ENCODE results near the gene CDNF.

DNA sequence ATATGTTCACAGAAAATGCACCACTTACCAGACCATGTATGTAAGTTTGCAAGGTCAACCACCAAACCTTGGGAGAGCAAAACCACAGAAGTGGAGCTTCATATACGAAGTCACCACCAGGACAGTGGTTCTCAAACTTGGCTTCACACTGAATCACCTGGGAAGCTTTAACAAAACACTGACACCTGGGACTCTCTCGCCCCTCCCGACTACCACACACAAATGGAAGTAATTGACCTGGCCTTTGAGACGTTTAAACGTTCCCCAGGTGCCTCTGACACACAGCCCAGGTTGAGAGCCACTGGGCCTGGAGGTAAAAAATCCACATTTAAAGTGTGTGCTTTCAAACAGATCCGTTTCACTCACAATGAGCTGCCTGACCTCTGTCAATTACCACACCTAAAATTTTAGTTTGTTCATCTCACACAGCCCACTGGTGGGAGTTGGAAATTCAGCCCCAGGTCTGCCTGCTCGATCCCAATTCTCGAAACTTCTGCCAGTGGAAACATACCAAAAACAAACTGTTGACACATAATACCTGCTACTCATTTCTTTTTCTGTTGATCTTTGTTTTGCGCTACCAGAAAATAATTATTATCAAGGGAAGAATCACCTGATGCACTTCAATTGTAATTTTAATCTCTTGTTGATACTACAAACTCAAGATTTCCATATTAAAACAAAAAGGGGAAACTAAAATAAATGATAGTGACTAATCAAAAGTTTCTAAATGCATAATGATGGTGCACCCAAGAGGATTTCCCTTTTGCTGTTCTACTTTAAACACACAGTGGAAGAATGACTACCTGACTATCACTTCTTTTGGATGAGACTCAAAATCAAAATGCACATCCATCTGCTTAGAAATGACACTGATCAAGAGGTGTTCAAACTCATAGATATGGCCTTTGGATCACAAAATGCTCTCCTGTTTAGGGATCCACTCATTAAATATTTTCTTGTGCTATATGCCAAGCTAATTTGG lies 26.6 kb downstream of the CDNF start:
- TF ChIP-seq, protein P1, sequence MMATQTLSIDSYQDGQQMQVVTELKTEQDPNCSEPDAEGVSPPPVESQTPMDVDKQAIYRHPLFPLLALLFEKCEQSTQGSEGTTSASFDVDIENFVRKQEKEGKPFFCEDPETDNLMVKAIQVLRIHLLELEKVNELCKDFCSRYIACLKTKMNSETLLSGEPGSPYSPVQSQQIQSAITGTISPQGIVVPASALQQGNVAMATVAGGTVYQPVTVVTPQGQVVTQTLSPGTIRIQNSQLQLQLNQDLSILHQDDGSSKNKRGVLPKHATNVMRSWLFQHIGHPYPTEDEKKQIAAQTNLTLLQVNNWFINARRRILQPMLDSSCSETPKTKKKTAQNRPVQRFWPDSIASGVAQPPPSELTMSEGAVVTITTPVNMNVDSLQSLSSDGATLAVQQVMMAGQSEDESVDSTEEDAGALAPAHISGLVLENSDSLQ (IDR thresholded peaks at IDR 0.05): no peak
- TF ChIP-seq ZNF384 (IDR thresholded peaks at IDR 0.05) (no peak), SP1 (IDR thresholded peaks at IDR 0.05) (no peak), ELF4 (IDR thresholded peaks at IDR 0.05) (no peak), BHLHE40 (IDR thresholded peaks at IDR 0.05; ENCODE audit: borderline replicate concordance) (no peak), SUZ12 (IDR thresholded peaks at IDR 0.05) (no peak), L3MBTL2 (conservative IDR thresholded peaks at IDR 0.05) (no peak), FOXK2 (IDR thresholded peaks at IDR 0.05) (no peak), LEF1 (IDR thresholded peaks at IDR 0.05; ENCODE audit: borderline replicate concordance) (no peak), CTBP1 (IDR thresholded peaks at IDR 0.05; ENCODE audit: borderline replicate concordance) (no peak)
